Posterior cingulate gyrus (tissue), 11 donors: Measurements from ENCODE around the gene DSC2.
A peak's percentile ranks its signal among the peaks of the same experiment; 100 is the strongest.
"Not testable (repeated sequence)": the region's sequence is repeated elsewhere in the genome, so short reads cannot be mapped to it uniquely, and the experiment has no call there.

Experiments used
- DNase-seq, 10 donors: peaks; one replicate each; pipeline versions ENCODE4 v3.0.0 to v3.0.0-alpha.2; 2020 to 2021; ENCODE audit warnings: mixed read lengths in 3 of 10
- intact Hi-C: fragments of 100-400 bp; cut with DNase I; formaldehyde crosslinking; loops from one replicate; pipeline ENCODE4 v1.15.1; 2023

DSC2 gene

GRCh38 chr18:31046916-31047315 is 55.3 kb downstream of the DSC2 start:
- DNase-seq = no peak
- intact Hi-C loops = no loop called here

- DNase-seq = no peak
- intact Hi-C loops = no loop called here
These were observed 56.6 kb downstream of the DSC2 start for GRCh38 chr18:31045599-31045998.

GRCh38 chr18:31044926-31045325 is 57.3 kb downstream of the DSC2 start:
- intact Hi-C loops = no loop called here
- DNase-seq = no peak

- intact Hi-C loops = no loop called here
- DNase-seq = no peak
These were observed 58.5 kb downstream of the DSC2 start for GRCh38 chr18:31043709-31044108.

- DNase-seq = peak in 4 of 10 donors; percentile 8 to 77 (median 70)
- intact Hi-C loops = no loop called here
These were observed 59.6 kb downstream of the DSC2 start, which contains the start of gene DSC3 for GRCh38 chr18:31042406-31043181. Gene DSC3 (minus strand): TSS chr18:31042742. CDS start chr18:31042660, 82 bp downstream.

GRCh38 chr18:31042084-31042405 is 60.2 kb downstream of the DSC2 start:
- intact Hi-C loops = no loop called here
- DNase-seq = peak in 1 of 10 donors; percentile 80

GRCh38 chr18:31041271-31042083 is 60.7 kb downstream of the DSC2 start:
- intact Hi-C loops = no loop called here
- DNase-seq = peak in 2 of 10 donors; percentile 61 to 66

- intact Hi-C loops = no loop called here
- no peak for DNase-seq
These were observed 61.4 kb downstream of the DSC2 start for GRCh38 chr18:31040686-31041270.

- intact Hi-C loops = no loop called here
- no peak for DNase-seq
These were observed 62.8 kb downstream of the DSC2 start for GRCh38 chr18:31039426-31039825.

GRCh38 chr18:31037686-31038085 is 64.5 kb downstream of the DSC2 start:
- DNase-seq, intact Hi-C loops: not testable (repeated sequence)

- intact Hi-C loops = no loop called here
- DNase-seq = no peak
These were observed 67.7 kb downstream of the DSC2 start for GRCh38 chr18:31034541-31034940.

GRCh38 chr18:31030574-31031278 is 71.5 kb downstream of the DSC2 start:
- intact Hi-C loops = no loop called here
- DNase-seq = no peak

- no peak for DNase-seq
- intact Hi-C loops = no loop called here
These were observed 86.3 kb downstream of the DSC2 start for GRCh38 chr18:31015715-31016434.

- DNase-seq, intact Hi-C loops: not testable (repeated sequence)
These were observed 90.8 kb downstream of the DSC2 start for GRCh38 chr18:31011455-31011854.

GRCh38 chr18:31010601-31011000 is 91.6 kb downstream of the DSC2 start:
- DNase-seq = no peak
- intact Hi-C loops = no loop called here
